ENCODE measurements around the gene FOLR3.
"Not testable (repeated sequence)": the region's sequence is repeated elsewhere in the genome, so short reads cannot be mapped to it uniquely, and the experiment has no call there.

The FOLR3 gene

DNA sequence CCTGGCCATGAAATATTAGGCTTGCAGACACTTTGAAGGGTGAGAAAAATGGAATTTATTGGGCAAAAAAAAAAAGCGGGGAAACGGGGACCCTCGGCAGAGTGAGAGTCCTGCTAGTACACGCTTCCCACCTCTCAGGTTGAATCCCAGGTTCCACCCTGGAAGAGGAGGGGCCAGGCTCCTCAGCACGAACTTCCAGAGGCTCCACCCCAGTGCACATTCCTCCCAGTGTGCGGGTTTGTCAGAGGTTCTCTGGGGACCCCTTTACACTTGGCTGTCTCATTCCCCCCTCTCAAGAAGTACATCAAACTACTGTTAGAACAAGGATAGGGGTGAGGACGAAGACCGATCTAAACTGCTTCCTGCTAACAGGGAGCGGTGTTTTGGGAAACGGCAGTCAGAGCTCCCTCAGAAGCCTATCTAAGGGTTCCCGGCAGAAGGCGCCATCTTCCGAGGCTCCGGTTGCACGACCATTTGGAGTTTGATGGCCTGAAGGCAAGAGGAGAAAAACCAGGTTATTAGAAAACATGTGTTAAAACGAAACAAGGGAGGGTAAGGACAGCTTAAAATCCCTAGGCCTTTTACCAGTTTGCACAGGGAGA is 27.5 kb downstream of the FOLR3 start:
- DNase-seq (ENCODE audit: low read depth) = no peak

DNA sequence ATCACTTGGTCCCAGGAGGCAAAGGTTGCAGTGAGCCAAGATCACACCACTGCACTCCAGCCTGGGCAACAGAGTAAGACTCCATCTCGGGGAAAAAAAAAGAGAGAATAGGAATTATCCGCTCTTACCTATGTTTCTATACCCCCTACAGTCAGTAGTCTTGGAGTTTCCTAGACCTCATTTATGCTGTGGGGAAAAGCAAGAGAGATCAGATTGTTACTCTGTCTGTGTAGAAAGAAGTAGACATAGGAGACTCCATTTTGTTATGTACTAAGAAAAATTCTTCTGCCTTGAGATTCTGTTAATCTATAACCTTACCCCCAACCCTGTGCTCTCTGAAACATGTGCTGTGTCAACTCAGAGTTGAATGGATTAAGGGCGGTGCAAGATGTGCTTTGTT is 28.7 kb downstream of the FOLR3 start:
- not testable (repeated sequence) for DNase-seq (ENCODE audit: low read depth)

DNA sequence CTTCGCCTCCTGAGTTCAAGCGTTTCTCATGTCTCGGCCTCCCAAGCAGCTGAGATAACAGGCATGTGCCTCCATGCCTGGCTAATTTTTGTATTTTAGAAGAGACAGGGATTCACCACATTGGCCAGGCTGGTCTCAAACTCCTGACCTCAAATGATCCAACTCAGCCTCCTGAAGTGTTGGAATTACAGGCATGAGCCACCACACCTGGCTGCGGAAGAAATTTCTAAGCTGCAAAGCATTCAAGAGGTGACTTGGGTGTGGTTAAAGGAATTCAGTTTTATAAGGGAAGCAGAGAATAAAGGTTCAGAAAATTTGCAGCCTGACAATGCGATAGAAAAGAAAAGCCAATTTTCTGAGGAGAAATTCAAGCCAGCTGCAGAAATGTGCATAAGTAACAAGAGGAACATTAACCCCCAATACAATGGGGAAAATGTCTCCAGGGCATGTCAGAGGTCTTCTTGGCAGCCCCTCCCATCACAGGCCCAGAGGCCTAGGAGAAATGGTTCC is 33.6 kb downstream of the FOLR3 start:
- DNase-seq (ENCODE audit: low read depth) = not testable (repeated sequence)

DNA sequence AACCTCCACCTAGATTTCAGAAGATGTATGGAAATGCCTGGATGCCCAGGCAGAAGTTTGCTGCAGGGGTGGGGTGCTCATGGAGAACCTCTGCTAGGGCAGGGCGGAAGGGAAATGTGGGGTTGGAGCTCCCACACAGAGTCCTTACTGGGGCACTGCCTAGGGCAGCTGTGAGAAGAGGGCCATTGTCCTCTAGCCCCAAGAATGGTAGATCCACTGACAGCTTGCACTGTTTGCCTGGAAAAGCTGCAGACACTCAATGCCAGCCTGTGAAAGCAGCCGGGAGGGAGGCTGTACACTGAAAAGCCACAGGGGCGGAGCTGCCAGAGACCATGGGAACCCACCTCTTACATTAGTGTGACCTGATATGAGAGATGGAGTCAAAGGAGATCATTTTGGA is 34.2 kb downstream of the FOLR3 start:
- not testable (repeated sequence) for DNase-seq (ENCODE audit: low read depth)

DNA sequence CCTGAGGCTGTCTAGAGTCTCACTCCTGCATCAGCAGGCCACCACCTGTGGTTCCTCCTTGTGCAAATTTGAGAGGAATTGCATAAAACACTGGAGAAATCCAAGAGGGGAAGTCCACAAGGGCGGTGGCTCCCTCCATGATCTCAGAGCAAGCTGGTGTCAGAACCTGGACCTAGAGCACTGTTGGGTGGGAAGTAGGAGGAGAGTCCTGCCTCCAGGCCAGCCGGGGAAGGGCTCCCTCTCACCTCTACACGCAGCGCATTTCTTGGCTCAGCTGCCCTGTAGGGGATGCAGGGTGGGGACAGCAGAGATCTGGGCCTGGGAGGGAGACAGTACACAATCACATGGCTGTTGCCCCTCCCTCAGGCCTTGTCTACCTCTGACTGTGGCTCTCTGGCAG is 36.5 kb downstream of the FOLR3 start:
- DNase-seq (ENCODE audit: low read depth) = not testable (repeated sequence)

DNA sequence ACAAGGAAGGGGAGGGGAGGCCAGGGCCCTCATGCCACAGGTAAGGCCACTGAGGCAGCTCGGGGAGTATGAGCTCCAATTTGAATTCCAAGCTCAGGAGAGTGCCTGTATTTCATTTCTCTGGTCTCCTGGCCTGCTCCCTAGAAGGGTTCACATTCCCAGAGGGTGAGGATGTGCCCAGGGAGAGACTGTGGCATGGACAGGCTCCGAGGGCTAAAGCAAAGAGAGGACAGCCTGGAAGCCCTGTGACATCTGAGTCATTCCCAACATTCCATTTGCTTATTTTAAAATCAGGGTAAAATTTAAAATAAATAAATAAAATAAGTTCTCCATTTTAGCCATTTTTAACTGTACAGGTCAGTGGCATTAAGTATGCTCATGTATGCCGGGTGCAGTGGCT is 37.8 kb downstream of the FOLR3 start:
- DNase-seq (ENCODE audit: low read depth) = no peak

DNA sequence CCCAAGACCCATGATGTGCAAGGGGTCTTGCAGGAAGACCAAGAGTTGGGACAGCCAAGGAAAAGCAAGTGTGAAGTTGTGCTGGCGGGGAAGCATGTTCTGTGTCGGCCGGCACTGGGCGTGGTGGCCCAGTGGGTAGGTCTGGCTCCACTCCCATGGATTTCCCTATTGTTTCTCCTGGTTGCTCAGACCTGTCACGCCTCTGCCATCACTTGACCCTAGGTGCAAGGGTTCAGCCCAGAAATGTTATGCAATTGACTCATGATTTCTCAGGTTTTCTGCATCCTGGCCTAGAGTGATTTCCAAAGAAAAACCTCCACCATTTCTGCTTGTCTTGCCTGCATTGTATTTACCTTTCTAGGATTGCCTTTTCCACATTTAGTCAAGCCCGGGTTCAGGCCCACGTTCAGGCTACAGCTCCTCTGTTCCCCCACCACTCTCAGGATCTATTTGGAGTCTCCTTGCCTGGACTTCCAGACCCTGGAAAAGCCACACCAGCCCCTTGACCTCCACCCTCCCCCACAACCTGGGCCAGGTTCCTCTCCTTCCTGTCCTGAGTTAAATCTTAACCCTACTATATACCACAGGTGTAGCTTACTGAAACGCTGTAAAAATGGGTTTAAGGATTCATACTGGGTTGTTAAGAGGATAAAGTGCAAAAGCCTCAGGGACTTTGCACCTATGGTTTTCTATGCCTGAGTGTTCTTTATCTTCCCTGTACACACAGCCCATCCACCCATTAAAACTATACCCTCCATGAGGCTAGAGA is 39.0 kb downstream of the FOLR3 start:
- DNase-seq (ENCODE audit: low read depth) = no peak

DNA sequence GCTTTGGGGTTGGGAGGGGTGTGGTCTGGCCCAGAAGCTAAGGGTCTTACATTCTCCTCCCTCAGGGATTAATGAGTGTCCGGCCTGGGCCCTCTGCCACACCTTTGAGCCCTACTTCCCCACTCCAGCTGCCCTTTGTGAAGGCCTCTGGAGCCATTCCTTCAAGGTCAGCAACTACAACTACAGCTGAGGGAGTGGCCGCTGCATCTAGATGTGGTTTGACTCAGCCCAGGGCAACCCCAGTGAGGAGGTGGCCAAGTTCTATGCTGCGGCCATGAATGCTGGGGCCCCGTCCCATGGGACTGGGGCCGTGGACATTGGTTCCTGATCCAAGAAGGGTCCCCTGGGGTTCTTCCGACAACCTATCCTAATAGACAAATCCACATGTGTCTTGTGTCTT is 42.1 kb downstream of the FOLR3 start:
- no peak for DNase-seq (ENCODE audit: low read depth)

DNA sequence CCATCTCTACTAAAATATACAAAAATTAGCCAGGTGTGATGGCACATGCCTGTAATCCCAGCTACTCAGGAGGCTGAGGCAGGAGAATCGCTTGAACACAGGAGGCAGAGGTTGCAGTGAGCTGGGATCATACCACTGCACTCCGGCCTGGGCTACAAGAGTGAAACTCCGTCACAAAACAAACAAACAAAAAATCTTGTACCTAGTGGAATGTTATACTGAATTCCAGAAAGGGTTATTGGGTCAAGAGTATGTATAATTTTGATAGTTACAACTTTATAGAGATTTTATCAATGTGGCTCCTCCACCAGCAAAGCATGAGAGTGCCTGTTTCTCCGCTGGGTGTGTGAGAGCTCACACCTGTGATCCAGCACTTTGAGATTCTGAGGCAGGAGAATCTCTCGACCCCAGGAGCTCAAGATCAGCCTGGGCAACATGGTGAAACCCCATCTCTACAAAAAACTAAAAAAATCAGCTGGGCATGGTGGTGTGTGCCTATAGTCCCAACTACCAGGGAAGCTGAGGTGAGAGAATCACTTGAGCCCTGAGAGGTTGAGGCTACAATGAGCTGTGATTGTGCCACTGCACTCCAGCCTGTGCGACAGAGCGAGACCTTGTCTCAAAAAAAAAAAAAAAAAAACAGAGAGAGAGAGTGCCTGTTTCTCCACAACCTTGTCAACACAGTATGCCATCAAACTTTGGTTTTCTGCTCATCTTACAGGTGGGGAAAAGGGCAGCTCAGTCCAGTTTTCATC is 43.7 kb downstream of the FOLR3 start:
- no peak for DNase-seq (ENCODE audit: low read depth)

DNA sequence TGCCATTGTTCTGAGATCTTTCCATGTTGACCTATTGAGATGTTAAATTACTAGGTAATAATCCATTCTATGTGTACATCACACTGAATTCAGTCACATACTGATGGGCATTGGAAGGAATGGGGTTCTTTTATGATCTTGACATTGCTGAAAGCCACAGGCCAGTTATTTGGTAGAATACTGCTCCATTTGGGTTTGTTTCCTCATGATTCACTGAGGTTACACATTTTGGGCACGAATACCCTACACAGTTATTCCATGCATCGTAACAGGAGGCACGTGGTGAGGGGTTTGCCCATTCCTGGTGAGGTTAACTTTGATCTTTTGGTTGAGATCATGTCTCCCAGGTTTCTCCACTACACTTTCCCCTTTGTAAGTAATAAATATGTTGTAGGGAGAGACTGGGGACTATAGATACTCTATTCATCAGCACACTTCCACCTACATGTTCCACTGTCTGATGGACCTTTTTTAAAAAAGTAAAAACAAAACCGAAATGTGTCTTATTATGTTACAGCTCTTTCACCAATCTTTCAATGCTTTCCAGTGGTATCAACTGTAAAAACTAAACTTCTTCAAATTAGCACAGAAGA is 44.4 kb downstream of the FOLR3 start:
- DNase-seq (ENCODE audit: low read depth) = peak; percentile 56

DNA sequence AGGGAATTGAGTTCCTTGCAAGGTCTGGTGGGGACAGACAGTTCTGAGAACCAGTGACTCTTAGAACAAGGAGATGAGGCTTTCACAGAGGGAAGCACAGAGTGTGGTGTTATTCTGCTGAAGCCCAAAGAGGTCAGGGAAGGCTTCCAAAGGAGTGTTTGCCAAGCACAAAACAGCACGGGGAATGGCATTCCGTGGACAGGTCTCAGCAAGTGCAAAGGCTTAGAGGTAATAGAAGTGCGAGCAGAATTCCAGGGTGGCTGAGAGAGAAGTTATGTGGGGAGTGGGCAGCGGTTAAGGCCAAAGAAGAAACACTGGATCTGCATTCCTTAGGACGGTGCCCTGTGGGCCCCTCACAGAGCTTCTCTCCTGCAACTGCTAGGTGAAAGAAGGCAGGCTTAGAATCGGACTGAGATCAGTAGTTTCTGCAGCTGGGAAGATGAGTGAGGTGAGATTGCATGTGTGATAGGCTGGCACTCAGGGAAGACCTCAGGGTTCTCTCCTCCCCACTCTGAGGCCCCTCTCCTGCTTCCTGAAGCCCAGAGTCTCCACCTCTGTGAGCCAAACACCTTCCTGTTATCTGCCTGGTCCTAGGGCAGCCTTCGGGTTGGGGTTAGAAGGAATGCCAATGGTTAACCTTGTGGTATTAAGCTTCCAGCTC is 45.5 kb downstream of the FOLR3 start:
- DNase-seq (ENCODE audit: low read depth) = not testable (repeated sequence)

DNA sequence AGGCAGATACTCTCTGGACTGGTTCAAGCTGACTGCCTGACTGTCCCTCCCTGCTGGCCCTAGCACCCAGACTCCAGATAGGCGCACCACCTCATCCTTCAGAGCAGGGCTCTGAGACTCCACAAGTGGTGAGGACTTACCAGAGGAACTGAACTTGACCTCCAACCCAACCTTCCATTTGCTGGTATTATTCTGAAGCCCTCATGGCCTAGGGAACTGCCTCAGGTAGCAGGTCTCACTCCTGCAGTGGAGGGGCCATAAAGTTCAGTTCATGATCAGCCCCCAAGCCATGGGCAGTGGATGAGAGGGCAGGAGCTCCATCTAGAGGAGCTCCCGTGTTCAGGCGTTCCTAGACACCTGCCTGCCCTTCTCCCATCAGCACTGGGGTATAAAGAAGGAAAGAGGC is 46.0 kb downstream of the FOLR3 start:
- DNase-seq (ENCODE audit: low read depth) = peak; percentile 58

DNA sequence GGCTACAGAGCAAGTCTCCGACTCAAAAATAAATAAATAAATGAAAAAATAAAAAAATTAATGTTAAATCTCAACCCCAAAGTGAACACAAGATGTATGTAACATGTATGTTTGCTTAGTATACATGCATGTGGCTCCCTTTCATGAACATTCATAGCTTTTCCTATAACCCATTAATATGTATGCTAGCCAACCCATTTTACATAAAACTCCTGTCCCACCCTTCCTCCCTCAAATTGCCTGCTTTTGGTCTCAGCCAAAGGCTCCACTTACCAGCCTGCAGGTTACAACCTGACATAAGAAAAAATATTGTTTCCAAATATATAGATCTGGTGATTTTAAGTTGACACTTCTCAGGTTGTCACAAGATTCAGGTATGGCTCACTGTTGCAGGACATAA is 52.7 kb downstream of the FOLR3 start:
- no peak for DNase-seq (ENCODE audit: low read depth)

All from ELR (cell line).